ENCODE data around the gene HNRNPUL2.

The HNRNPUL2 gene

GRCh38 chr11:62707277-62707861 is 19.9 kb downstream of the HNRNPUL2 start, which contains the start of the genes BSCL2 and GNG3:
TSS of gene BSCL2 (minus strand) at chr11:62707424. CDS start at chr11:62707195, 229 bp downstream.
TSS of gene GNG3 (plus strand) at chr11:62707676. CDS start at chr11:62708296, 620 bp downstream.
- Histone ChIP-seq H3K27me3 (replicated peaks; ENCODE audit: insufficient read depth, low read length) (no peaks in the 10 kb centered on the region), H4K20me1 (ENCODE audit: insufficient read depth, low read length) (no peaks in the 10 kb centered on the region), H3K4me3 (ENCODE audit: low read length) (peak within 1 kb of the TSS; percentile 83), H3K79me2 (ENCODE audit: low read length) (peaks cover 30% of the 10 kb centered on the region), H3K36me3 (replicated peaks; ENCODE audit: insufficient read depth, low read length) (no peaks in the 10 kb centered on the region), H3F3A (ENCODE audit: insufficient read depth, low read length) (peaks cover 42% of the 10 kb centered on the region), H2AFZ (ENCODE audit: low read length) (peak within 1 kb of the TSS; percentile 87), H3K9me2 (replicated peaks; ENCODE audit: insufficient read depth, low read length) (no peaks in the 10 kb centered on the region), H3K9ac (ENCODE audit: low read length) (peak within 1 kb of the TSS; percentile 93; the same call in 1 of the 2 replicates), H3K9me3 (replicated peaks; ENCODE audit: insufficient read depth, low read length) (no peaks in the 10 kb centered on the region), H3K27ac (ENCODE audit: low read length) (peak within 1 kb of the TSS; percentile 2; the same call in 1 of the 2 replicates), H3K4me2 (ENCODE audit: low read depth, low read length) (peak within 1 kb of the TSS; percentile 96), H3K4me1 (ENCODE audit: low read length) (peaks cover 37% of the 10 kb centered on the region)
- TF ChIP-seq EZH2 (optimal IDR thresholded peaks at IDR 0.05; ENCODE audit: low read depth, low read length) (no peak), EZH2phosphoT487 (IDR thresholded peaks at IDR 0.05; ENCODE audit: low read length) (no peak)
- TF ChIP-seq, protein P1, sequence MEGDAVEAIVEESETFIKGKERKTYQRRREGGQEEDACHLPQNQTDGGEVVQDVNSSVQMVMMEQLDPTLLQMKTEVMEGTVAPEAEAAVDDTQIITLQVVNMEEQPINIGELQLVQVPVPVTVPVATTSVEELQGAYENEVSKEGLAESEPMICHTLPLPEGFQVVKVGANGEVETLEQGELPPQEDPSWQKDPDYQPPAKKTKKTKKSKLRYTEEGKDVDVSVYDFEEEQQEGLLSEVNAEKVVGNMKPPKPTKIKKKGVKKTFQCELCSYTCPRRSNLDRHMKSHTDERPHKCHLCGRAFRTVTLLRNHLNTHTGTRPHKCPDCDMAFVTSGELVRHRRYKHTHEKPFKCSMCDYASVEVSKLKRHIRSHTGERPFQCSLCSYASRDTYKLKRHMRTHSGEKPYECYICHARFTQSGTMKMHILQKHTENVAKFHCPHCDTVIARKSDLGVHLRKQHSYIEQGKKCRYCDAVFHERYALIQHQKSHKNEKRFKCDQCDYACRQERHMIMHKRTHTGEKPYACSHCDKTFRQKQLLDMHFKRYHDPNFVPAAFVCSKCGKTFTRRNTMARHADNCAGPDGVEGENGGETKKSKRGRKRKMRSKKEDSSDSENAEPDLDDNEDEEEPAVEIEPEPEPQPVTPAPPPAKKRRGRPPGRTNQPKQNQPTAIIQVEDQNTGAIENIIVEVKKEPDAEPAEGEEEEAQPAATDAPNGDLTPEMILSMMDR (IDR thresholded peaks at IDR 0.05; ENCODE audit: low read length) = no peak
- DNase-seq = no peak

DNA sequence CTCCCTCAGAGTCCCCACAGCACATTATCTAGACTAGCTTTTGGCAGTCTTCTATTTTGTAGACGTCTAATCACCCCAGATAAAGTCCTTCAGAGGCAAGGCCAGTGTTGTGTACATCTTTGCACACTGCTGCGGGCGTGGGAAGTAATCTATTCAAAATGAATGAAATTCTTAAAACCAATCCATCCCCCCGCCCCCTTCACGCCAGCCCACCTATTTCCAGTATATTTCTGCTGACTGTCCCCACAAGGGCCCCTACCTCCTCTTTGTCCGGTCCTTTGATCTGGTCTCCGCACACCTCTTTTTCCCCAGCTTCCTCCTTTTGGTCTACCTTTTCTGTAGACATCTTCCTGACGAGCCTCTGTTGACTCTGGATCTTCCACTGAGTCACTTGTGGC is 20.4 kb downstream of the HNRNPUL2 start:
- H3K9ac ChIP-seq (ENCODE audit: low read length) = no peak overlapping the region
- TF ChIP-seq EZH2phosphoT487 (IDR thresholded peaks at IDR 0.05; ENCODE audit: low read length) = no peak
- no peak for TF ChIP-seq EZH2 (optimal IDR thresholded peaks at IDR 0.05; ENCODE audit: low read depth, low read length)
- TF ChIP-seq, protein P1 (IDR thresholded peaks at IDR 0.05; ENCODE audit: low read length) = no peak
- H3K9me3 ChIP-seq (replicated peaks; ENCODE audit: insufficient read depth, low read length) = no peaks in the 10 kb centered on the region
- H3K4me2 ChIP-seq (ENCODE audit: low read depth, low read length) = peak overlapping the region; percentile 81; the same call in 1 of the 2 replicates
- H3K4me1 ChIP-seq (ENCODE audit: low read length) = peaks cover 35% of the 10 kb centered on the region
- H3K27ac ChIP-seq (ENCODE audit: low read length) = peak overlapping the region; percentile 2; the same call in 1 of the 2 replicates
- no peak for DNase-seq
- no peaks in the 10 kb centered on the region for H3K27me3 ChIP-seq (replicated peaks; ENCODE audit: insufficient read depth, low read length)
- H3K36me3 ChIP-seq (replicated peaks; ENCODE audit: insufficient read depth, low read length) = no peaks in the 10 kb centered on the region
- H3F3A ChIP-seq (ENCODE audit: insufficient read depth, low read length) = peaks cover 40% of the 10 kb centered on the region
- no peaks in the 10 kb centered on the region for H3K9me2 ChIP-seq (replicated peaks; ENCODE audit: insufficient read depth, low read length)
- H2AFZ ChIP-seq (ENCODE audit: low read length) = peak overlapping the region; percentile 87
- peak overlapping the region; percentile 83 for H3K4me3 ChIP-seq (ENCODE audit: low read length)
- H3K79me2 ChIP-seq (ENCODE audit: low read length) = peaks cover 26% of the 10 kb centered on the region
- H4K20me1 ChIP-seq (ENCODE audit: insufficient read depth, low read length) = no peaks in the 10 kb centered on the region

DNA sequence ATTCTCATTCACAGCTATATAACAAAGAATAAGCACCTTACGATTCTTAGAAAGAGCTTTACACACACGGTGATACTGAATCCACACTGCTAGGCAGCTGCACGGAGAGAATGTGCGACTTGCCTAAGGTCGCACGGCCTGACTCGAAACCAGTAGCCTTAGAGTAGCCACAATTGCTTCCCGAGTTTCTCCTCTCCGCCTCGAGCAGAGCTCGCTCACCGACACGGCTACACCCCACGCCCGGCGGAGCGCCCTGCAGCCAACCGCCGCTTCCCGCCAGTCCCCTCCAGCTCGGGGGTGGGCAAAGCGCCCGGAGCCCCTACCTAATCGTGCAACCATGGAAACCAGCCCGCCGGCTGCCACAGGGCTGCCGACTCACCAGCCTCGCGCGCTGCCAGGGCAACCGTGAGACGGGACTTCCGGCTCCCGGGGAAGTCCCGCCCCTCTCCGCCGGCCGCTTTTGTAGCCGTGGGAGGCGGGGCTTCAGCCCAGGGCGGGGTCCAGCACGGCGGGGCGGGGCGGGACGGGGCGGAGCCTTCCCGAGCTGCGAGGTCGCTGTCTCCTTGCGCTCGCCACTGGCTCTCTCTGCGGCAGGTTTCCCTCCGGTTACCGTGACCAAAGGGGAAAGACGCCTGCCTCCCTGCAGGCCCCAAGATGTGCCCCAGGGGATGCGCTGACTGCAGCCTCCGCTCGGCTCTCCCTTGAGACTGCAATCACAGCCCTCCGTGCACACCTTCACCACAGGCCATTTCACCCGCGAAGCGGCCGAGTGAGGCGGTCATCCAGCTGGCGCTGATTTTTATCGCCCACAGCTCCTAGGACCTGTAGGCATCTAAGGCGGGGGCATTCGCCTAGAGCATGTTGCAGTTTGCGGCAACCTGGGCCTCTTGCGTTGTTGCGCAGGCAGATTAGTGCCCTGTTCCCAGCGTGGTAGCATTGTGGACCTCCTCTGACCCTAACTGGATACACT is 21.1 kb downstream of the HNRNPUL2 start:
- Histone ChIP-seq H3K36me3 (replicated peaks; ENCODE audit: insufficient read depth, low read length) (no peaks in the 10 kb centered on the region), H3K79me2 (ENCODE audit: low read length) (peaks cover 19% of the 10 kb centered on the region), H3K4me1 (ENCODE audit: low read length) (peaks cover 35% of the 10 kb centered on the region), H4K20me1 (ENCODE audit: insufficient read depth, low read length) (no peaks in the 10 kb centered on the region), H3K9me3 (replicated peaks; ENCODE audit: insufficient read depth, low read length) (no peaks in the 10 kb centered on the region), H3K27ac (ENCODE audit: low read length) (peak overlapping the region; percentile 73), H3K4me2 (ENCODE audit: low read depth, low read length) (peak overlapping the region; percentile 93), H3K9me2 (replicated peaks; ENCODE audit: insufficient read depth, low read length) (no peaks in the 10 kb centered on the region), H3K4me3 (ENCODE audit: low read length) (peak overlapping the region; percentile 83), H3K9ac (ENCODE audit: low read length) (peak overlapping the region; percentile 71), H2AFZ (ENCODE audit: low read length) (peak overlapping the region; percentile 87), H3F3A (ENCODE audit: insufficient read depth, low read length) (peaks cover 37% of the 10 kb centered on the region), H3K27me3 (replicated peaks; ENCODE audit: insufficient read depth, low read length) (no peaks in the 10 kb centered on the region)
- TF ChIP-seq EZH2phosphoT487 (IDR thresholded peaks at IDR 0.05; ENCODE audit: low read length) = no peak
- DNase-seq = peak; percentile 92
